ENCODE results near the gene MAOB. TPM values are rescaled to one million over a fixed set of nuclear protein-coding genes. Genes with fewer than 3 reads are reported as not detected.

Gene MAOB
- total RNA-seq, 1 experiment from 2014 or later: 1.1 TPM

DNA sequence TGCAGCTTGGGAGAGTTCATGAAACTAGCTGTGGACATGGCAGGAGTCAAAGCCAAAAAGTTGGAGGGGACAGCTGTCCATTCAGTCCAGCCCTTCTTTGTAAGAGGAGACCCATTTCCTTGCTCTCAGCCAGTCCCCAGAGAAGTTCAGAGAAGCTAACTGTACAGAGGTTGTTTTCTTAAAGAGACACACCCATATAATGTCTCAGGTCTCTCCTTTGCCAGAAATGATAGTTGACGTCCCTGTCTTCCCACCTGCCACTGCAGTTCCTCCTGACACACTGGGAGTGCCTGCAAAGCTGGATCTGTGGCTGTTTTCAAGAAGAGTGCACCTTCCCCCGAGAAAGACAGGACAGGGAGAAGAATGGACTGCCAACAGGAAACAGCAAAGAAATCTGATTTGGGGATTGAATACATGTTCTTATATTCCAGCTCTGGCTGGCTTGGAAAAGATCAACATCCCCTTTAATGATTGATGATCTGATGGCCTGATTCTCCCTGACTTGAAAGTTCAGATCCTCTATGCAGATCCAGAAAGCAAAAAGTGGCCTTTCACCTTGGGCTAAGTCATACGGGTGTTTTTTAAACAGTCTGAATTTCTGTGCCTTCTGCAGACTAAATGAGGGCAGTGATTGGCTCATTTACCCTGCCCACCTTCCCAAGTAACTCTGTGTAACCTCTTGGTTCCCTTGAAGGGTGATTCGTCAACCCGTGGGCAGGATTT lies 139.0 kb downstream of the MAOB start:
- no peak overlapping the region for H3K23ac ChIP-seq (ENCODE audit: insufficient read length, low read depth, low read length)
- no peaks in the 10 kb centered on the region for H3K9me3 ChIP-seq (ENCODE audit: control insufficient read depth, low read depth, low read length)
- H2BK20ac ChIP-seq (ENCODE audit: low read depth, low read length, poor library complexity, severe bottlenecking): no peak overlapping the region
- no peaks in the 10 kb centered on the region for H4K20me1 ChIP-seq (ENCODE audit: control insufficient read depth, insufficient read depth, insufficient read length)
- no peak overlapping the region for H3K18ac ChIP-seq (ENCODE audit: insufficient read length, low read depth, low read length)
- H2BK5ac ChIP-seq (ENCODE audit: insufficient read length, low read length): no peak overlapping the region
- no peak overlapping the region for H3K14ac ChIP-seq (ENCODE audit: insufficient read depth, low read length)
- no peak overlapping the region for H3K4ac ChIP-seq (ENCODE audit: low read depth, low read length)
- no peak overlapping the region for H2BK120ac ChIP-seq (ENCODE audit: low read depth, low read length, poor library complexity, severe bottlenecking)
- peaks cover 37 to 59% of the 10 kb centered on the region in 2 experiments for H3K9me3 Mint-ChIP-seq
- no peak overlapping the region for H3T11ph ChIP-seq (ENCODE audit: low read length)
- no peaks in the 10 kb centered on the region for H3K27me3 ChIP-seq (ENCODE audit: insufficient read depth, low read length)
- H4K5ac ChIP-seq (ENCODE audit: insufficient read length, low read depth, low read length): no peak overlapping the region
- no peak overlapping the region for H2AFZ ChIP-seq (ENCODE audit: low read length)
- no CpG with 5 or more reads among the region's 5 CpGs for WGBS (ENCODE audit: extremely low coverage, insufficient read length, low lambda C conversion rate)
- TF ChIP-seq, protein P1, sequence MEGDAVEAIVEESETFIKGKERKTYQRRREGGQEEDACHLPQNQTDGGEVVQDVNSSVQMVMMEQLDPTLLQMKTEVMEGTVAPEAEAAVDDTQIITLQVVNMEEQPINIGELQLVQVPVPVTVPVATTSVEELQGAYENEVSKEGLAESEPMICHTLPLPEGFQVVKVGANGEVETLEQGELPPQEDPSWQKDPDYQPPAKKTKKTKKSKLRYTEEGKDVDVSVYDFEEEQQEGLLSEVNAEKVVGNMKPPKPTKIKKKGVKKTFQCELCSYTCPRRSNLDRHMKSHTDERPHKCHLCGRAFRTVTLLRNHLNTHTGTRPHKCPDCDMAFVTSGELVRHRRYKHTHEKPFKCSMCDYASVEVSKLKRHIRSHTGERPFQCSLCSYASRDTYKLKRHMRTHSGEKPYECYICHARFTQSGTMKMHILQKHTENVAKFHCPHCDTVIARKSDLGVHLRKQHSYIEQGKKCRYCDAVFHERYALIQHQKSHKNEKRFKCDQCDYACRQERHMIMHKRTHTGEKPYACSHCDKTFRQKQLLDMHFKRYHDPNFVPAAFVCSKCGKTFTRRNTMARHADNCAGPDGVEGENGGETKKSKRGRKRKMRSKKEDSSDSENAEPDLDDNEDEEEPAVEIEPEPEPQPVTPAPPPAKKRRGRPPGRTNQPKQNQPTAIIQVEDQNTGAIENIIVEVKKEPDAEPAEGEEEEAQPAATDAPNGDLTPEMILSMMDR (conservative IDR thresholded peaks at IDR 0.05): no peak
- H3K27ac ChIP-seq (ENCODE audit: insufficient read length, low read depth, low read length): no peak overlapping the region
- no peaks in the 10 kb centered on the region for H3K23me2 ChIP-seq (ENCODE audit: insufficient read length, low read depth, low read length, poor library complexity, severe bottlenecking)
- H3K27me3 Mint-ChIP-seq (ENCODE audit: low read depth): no peaks in the 10 kb centered on the region; the same call in 1 of the 2 replicates
- H3K27ac Mint-ChIP-seq: no peak overlapping the region
- no peak overlapping the region for H3K56ac ChIP-seq (ENCODE audit: insufficient read length, low read depth, low read length)
- no peaks in the 10 kb centered on the region for H3K4me1 ChIP-seq (ENCODE audit: insufficient read depth, low read length)
- no peak overlapping the region for H4K91ac ChIP-seq (ENCODE audit: insufficient read length, low read depth, low read length)
- no peak for DNase-seq
- H2BK12ac ChIP-seq (ENCODE audit: insufficient read length, low read depth, low read length): no peak overlapping the region
- no peaks in the 10 kb centered on the region for H3K4me1 Mint-ChIP-seq
- no peak overlapping the region for H2BK15ac ChIP-seq (ENCODE audit: low read depth, low read length)
- no peak overlapping the region for H3K4me3 Mint-ChIP-seq
- no peaks in the 10 kb centered on the region for H3K36me3 Mint-ChIP-seq (ENCODE audit: insufficient read depth in 1 of 3, low read depth in 3 of 3)
- H3K4me2 ChIP-seq (ENCODE audit: insufficient read depth, insufficient read length, low read length): no peak overlapping the region
- H2AK5ac ChIP-seq (ENCODE audit: insufficient read length, low read length): no peak overlapping the region
- H4K8ac ChIP-seq (replicated peaks; ENCODE audit: insufficient read length, low read depth, low read length): no peak overlapping the region
- H3K9ac ChIP-seq (ENCODE audit: extremely low read depth, insufficient read length, low read length): no peak overlapping the region
- no peaks in the 10 kb centered on the region for H3K79me1 ChIP-seq (ENCODE audit: insufficient read depth, low read depth, low read length, poor library complexity, severe bottlenecking)
- H3K79me2 ChIP-seq (ENCODE audit: insufficient read depth, low read length): no peaks in the 10 kb centered on the region
